ENCODE data around the gene PMIS2.

PMIS2 gene

GRCh38 chr19:35569281-35569781, 16.6 kb upstream of the PMIS2 start:
- no peaks in the 10 kb centered on the region for H3K27me3 ChIP-seq (replicated peaks)
- no peak for TF ChIP-seq CTCF (IDR thresholded peaks at IDR 0.05; ENCODE audit: low read depth, low read length, missing control alignments)
- in situ Hi-C loops (cut with HindIII; ENCODE audit: low pct_ligation_motif_present, low sequenced_read_pairs) = no loop called here
- no peak for DNase-seq
- no peak overlapping the region for H3K4me3 ChIP-seq (ENCODE audit: low read depth, low read length)
- no peaks in the 10 kb centered on the region for H3K36me3 ChIP-seq (replicated peaks)
- H3K27ac ChIP-seq = no peak overlapping the region

- no peak for TF ChIP-seq CTCF (IDR thresholded peaks at IDR 0.05; ENCODE audit: low read depth, low read length, missing control alignments)
- H3K27me3 ChIP-seq (replicated peaks) = no peaks in the 10 kb centered on the region
- no peak overlapping the region for H3K4me3 ChIP-seq (ENCODE audit: low read depth, low read length)
- no peak overlapping the region for H3K27ac ChIP-seq
- no peaks in the 10 kb centered on the region for H3K36me3 ChIP-seq (replicated peaks)
- no peak for DNase-seq
- in situ Hi-C loops (cut with HindIII; ENCODE audit: low pct_ligation_motif_present, low sequenced_read_pairs) = no loop called here
Observed at GRCh38 chr19:35571406-35571965, 14.5 kb upstream of the PMIS2 start.

- no peaks in the 10 kb centered on the region for H3K27me3 ChIP-seq (replicated peaks)
- DNase-seq = no peak
- no peak for TF ChIP-seq CTCF (IDR thresholded peaks at IDR 0.05; ENCODE audit: low read depth, low read length, missing control alignments)
- in situ Hi-C loops (cut with HindIII; ENCODE audit: low pct_ligation_motif_present, low sequenced_read_pairs) = no loop called here
- H3K36me3 ChIP-seq (replicated peaks) = no peaks in the 10 kb centered on the region
- no peak overlapping the region for H3K27ac ChIP-seq
- H3K4me3 ChIP-seq (ENCODE audit: low read depth, low read length) = no peak overlapping the region
Observed at GRCh38 chr19:35577918-35578317, 8.1 kb upstream of the PMIS2 start.

- H3K4me3 ChIP-seq (ENCODE audit: low read depth, low read length) = no peak overlapping the region
- H3K36me3 ChIP-seq (replicated peaks) = no peaks in the 10 kb centered on the region
- in situ Hi-C loops (cut with HindIII; ENCODE audit: low pct_ligation_motif_present, low sequenced_read_pairs) = no loop called here
- no peak for DNase-seq
- no peak for TF ChIP-seq CTCF (IDR thresholded peaks at IDR 0.05; ENCODE audit: low read depth, low read length, missing control alignments)
- no peaks in the 10 kb centered on the region for H3K27me3 ChIP-seq (replicated peaks)
- no peak overlapping the region for H3K27ac ChIP-seq
Observed at GRCh38 chr19:35578707-35579106, 7.3 kb upstream of the PMIS2 start.

- H3K27me3 ChIP-seq (replicated peaks) = no peaks in the 10 kb centered on the region
- no peak for DNase-seq
- no peaks in the 10 kb centered on the region for H3K36me3 ChIP-seq (replicated peaks)
- H3K27ac ChIP-seq = no peak overlapping the region
- in situ Hi-C loops (cut with HindIII; ENCODE audit: low pct_ligation_motif_present, low sequenced_read_pairs) = no loop called here
- no peak for TF ChIP-seq CTCF (IDR thresholded peaks at IDR 0.05; ENCODE audit: low read depth, low read length, missing control alignments)
- no peak overlapping the region for H3K4me3 ChIP-seq (ENCODE audit: low read depth, low read length)
Observed at GRCh38 chr19:35582760-35583159, 3.2 kb upstream of the PMIS2 start.

- Histone ChIP-seq H3K4me3 (ENCODE audit: low read depth, low read length) (no peak overlapping the region), H3K27ac (no peak overlapping the region), H3K36me3 (replicated peaks) (no peaks in the 10 kb centered on the region), H3K27me3 (replicated peaks) (no peaks in the 10 kb centered on the region)
- DNase-seq = peak; percentile 4
- in situ Hi-C loops (cut with HindIII; ENCODE audit: low pct_ligation_motif_present, low sequenced_read_pairs) = no loop called here
- TF ChIP-seq CTCF (IDR thresholded peaks at IDR 0.05; ENCODE audit: low read depth, low read length, missing control alignments) = no peak
Observed at GRCh38 chr19:35587321-35587720, 1.3 kb downstream of the PMIS2 start.
